WERI-Rb-1 (cell line): ENCODE measurements around the gene ZSWIM9.

Experiments
- DNase-seq: peaks from one replicate; pipeline ENCODE4 v3.0.0-alpha.2; 2020
- H3K27ac ChIP-seq: fragments of 250-450 bp; sonication (Bioruptor Pico); 2 replicates; pipeline ENCODE4 v1.5.1; 2020; ENCODE audit warnings: mild to moderate bottlenecking, moderate library complexity
- H3K27me3 ChIP-seq: fragments of 250-450 bp; sonication (Bioruptor Pico); 2 replicates; pipeline ENCODE4 v1.5.1; 2021; ENCODE audit warnings: mild to moderate bottlenecking, low read depth, moderate library complexity; ENCODE audit not compliant: insufficient read depth, severe bottlenecking
- H3K36me3 ChIP-seq: fragments of 250-450 bp; sonication (Bioruptor Pico); 2 replicates; pipeline ENCODE4 v1.5.1; 2020; ENCODE audit warnings: mild to moderate bottlenecking, moderate library complexity
- H3K4me3 ChIP-seq: 2 replicates; pipeline ENCODE4 v1.5.1; 2011; ENCODE audit warnings: low read depth, mild to moderate bottlenecking, control low read depth, low read length
- H3K9me3 ChIP-seq: fragments of 250-450 bp; sonication (Bioruptor Pico); 2 replicates; pipeline ENCODE4 v1.5.1; 2021; ENCODE audit warnings: mild to moderate bottlenecking, moderate library complexity; ENCODE audit not compliant: severe bottlenecking
- CTCF ChIP-seq: IDR thresholded peaks from 2 replicates; pipeline ENCODE4 v1.5.1; 2011; ENCODE audit warnings: low read depth, mild to moderate bottlenecking, control low read depth, inconsistent platforms, low read length

The ZSWIM9 gene

GRCh38 chr19:48196321-48196763 is 25.9 kb downstream of the ZSWIM9 start:
- Histone ChIP-seq H3K27ac (no peak overlapping the region), H3K4me3 (no peak overlapping the region), H3K27me3 (no peaks in the 10 kb centered on the region), H3K9me3 (no peaks in the 10 kb centered on the region), H3K36me3 (peaks cover 6% of the 10 kb centered on the region; the same call in 1 of the 2 replicates)
- no peak for TF ChIP-seq CTCF
- no peak for DNase-seq

- DNase-seq, result peak; percentile 42
- Histone ChIP-seq H3K27me3 (no peaks in the 10 kb centered on the region), H3K27ac (no peak overlapping the region; the same call in 1 of the 2 replicates), H3K9me3 (no peaks in the 10 kb centered on the region), H3K4me3 (no peak overlapping the region), H3K36me3 (peaks cover 4% of the 10 kb centered on the region; the same call in 1 of the 2 replicates)
- no peak for TF ChIP-seq CTCF
Measured at GRCh38 chr19:48196933-48197665, 26.6 kb downstream of the ZSWIM9 start.

GRCh38 chr19:48203222-48203793 is 32.8 kb downstream of the ZSWIM9 start:
- no peaks in the 10 kb centered on the region for H3K9me3 ChIP-seq
- peak overlapping the region; percentile 58 for H3K27ac ChIP-seq
- DNase-seq, result no peak
- no peaks in the 10 kb centered on the region; the same call in none of the 2 replicates for H3K36me3 ChIP-seq
- H3K4me3 ChIP-seq, result peak overlapping the region; percentile 93
- no peak for TF ChIP-seq CTCF
- no peaks in the 10 kb centered on the region for H3K27me3 ChIP-seq

GRCh38 chr19:48203794-48204628 is 33.5 kb downstream of the ZSWIM9 start:
- Histone ChIP-seq H3K36me3 (no peaks in the 10 kb centered on the region; the same call in none of the 2 replicates), H3K9me3 (no peaks in the 10 kb centered on the region), H3K4me3 (peak overlapping the region; percentile 93), H3K27ac (peak overlapping the region; percentile 58), H3K27me3 (no peaks in the 10 kb centered on the region)
- TF ChIP-seq CTCF, result no peak
- peak; percentile 99 for DNase-seq

GRCh38 chr19:48206397-48207093 is 36.1 kb downstream of the ZSWIM9 start:
- no peak for TF ChIP-seq CTCF
- no peaks in the 10 kb centered on the region for H3K9me3 ChIP-seq
- no peak overlapping the region for H3K27ac ChIP-seq
- no peak for DNase-seq
- no peaks in the 10 kb centered on the region for H3K27me3 ChIP-seq
- H3K36me3 ChIP-seq, result no peaks in the 10 kb centered on the region; the same call in none of the 2 replicates
- no peak overlapping the region for H3K4me3 ChIP-seq
